Right atrium auricular region (tissue), 2 donors: ENCODE measurements around the gene HOXA2. TPM values are rescaled to one million over a fixed set of nuclear protein-coding genes. Genes with fewer than 3 reads are reported as not detected.

Experiments used
- DNase-seq: peaks from one replicate; pipeline ENCODE4 v3.0.0-alpha.2; 2019; ENCODE audit warnings: low spot score
- H3K27ac ChIP-seq, 2 donors: fragments of 200-600 bp; sonication (generic); 1 replicate in 1 of 2; 2 replicates in 1 of 2; pipeline ENCODE4 v1.5.1; 2016 to 2019
- H3K27me3 ChIP-seq, 2 donors: fragments of 200-600 bp; sonication (generic); one replicate each; pipeline versions ENCODE4 v1.5.1 to v1.6.0; 2017 to 2019
- H3K36me3 ChIP-seq: fragments of 200-600 bp; sonication (generic); one replicate; pipeline ENCODE4 v1.5.1; 2016
- H3K4me1 ChIP-seq, 2 donors: fragments of 200-600 bp; sonication (generic); one replicate each; pipeline versions ENCODE4 v1.5.1 to v1.6.0; 2017 to 2019
- H3K4me3 ChIP-seq, 2 donors: fragments of 200-600 bp; sonication (generic); 1 replicate in 1 of 2; 2 replicates in 1 of 2; pipeline ENCODE4 v1.5.1; 2017 to 2019; ENCODE audit warnings: mild to moderate bottlenecking in 1 of 2, moderate library complexity in 1 of 2
- H3K9me3 ChIP-seq, 2 donors: fragments of 200-600 bp; sonication (generic); one replicate each; pipeline ENCODE4 v1.5.1; 2019
- CTCF ChIP-seq, 2 donors: fragments of 200-600 bp; sonication (generic); IDR thresholded peaks; one replicate each; pipeline ENCODE4 v1.5.1; 2019; ENCODE audit warnings: antibody characterized with exemption in 2 of 2
- total RNA-seq, 2 donors: library from RNA; depleted of rRNA; stranded (reverse); fragments of >200 nt; gene quantifications; one replicate each; pipeline ENCODE4 v1.1.0, GENCODE V29; 2016

The HOXA2 gene
- total RNA-seq, 2 donors from 2014 or later = 0.16 to 0.33 TPM

DNA sequence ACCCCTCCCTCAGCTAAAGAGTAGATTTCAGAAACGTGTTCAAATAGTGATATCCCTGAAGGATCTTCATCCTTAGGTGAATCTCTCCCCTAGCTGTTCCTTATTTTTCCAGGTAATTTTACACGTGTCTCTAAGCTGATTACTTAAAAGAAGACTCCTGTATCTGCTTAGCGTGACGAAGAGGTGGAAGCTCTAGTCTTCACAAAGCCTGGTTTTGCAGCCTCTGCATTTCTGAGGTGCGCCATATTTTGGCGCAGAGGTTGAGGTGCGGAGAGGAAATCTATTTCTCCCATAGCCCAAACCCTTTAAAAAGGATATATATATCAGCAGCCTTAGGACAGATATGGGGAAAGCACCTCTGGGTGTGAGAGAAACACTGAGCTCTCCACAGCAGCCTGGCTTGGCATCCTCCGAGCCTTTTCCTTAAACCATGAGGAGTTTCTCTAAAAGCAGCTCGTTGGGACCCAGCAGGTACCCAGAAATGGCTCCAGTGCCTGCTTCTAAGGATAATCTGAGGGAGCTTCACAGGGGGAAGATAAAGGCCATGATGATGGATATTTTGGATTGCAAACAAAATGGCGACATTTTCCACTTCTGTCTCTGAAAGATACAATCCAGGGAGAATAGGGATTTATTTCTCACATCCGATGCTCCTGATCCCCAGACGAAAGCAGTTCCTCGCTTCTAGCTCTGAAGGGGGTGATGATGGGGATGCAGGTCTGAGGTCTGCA lies 3.0 kb upstream of the HOXA2 start:
- H3K36me3 ChIP-seq = no peaks in the 10 kb centered on the region
- peaks cover 13 to 52% of the 10 kb centered on the region in 2 donors for H3K27me3 ChIP-seq
- DNase-seq = no peak
- TF ChIP-seq CTCF (IDR thresholded peaks at IDR 0.05) = no peak
- no peak overlapping the region for H3K27ac ChIP-seq
- no peaks in the 10 kb centered on the region for H3K9me3 ChIP-seq
- no peak overlapping the region for H3K4me3 ChIP-seq
- peaks cover 0 to 27% of the 10 kb centered on the region in 2 donors for H3K4me1 ChIP-seq

DNA sequence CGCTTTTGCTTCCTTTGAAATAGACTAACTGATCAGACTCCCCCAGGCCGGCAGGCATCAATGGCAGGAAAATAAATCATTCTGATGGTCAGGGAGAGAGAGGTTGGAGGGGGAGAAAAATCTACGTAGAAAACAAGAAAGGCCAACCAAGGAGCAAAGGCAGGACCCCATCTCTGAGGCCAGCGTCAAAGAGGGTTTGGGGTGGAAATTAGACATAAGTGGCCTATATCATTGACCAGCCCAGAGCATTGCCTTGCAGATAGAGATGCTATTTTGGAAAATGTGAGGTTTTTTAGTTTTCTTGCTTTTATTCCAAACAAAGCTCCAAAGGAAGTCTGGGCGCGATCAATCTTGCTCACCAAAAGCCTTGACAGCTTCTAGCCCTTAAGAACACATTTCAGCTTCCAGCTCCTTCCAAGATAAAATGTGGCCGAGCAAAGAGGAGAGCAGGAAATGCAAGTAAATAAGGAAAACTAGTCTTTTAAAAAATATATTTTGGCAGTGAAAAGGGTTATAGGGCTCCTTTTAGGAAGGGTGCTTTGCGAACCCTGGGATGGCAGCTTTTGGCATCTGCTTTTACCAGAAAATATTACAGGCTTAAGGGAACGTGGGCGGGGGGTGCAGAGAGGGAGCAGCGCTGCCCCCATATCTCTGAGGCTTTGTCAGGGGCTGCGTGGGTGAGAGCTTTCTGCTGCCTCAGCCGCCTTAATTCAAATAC lies 2.0 kb upstream of the HOXA2 start:
- no peak overlapping the region for H3K4me3 ChIP-seq
- H3K9me3 ChIP-seq = no peaks in the 10 kb centered on the region
- H3K36me3 ChIP-seq = no peaks in the 10 kb centered on the region
- peaks cover 0 to 25% of the 10 kb centered on the region in 2 donors for H3K4me1 ChIP-seq
- no peak for TF ChIP-seq CTCF (IDR thresholded peaks at IDR 0.05)
- peaks cover 15 to 59% of the 10 kb centered on the region in 2 donors for H3K27me3 ChIP-seq
- no peak for DNase-seq
- no peak overlapping the region for H3K27ac ChIP-seq

DNA sequence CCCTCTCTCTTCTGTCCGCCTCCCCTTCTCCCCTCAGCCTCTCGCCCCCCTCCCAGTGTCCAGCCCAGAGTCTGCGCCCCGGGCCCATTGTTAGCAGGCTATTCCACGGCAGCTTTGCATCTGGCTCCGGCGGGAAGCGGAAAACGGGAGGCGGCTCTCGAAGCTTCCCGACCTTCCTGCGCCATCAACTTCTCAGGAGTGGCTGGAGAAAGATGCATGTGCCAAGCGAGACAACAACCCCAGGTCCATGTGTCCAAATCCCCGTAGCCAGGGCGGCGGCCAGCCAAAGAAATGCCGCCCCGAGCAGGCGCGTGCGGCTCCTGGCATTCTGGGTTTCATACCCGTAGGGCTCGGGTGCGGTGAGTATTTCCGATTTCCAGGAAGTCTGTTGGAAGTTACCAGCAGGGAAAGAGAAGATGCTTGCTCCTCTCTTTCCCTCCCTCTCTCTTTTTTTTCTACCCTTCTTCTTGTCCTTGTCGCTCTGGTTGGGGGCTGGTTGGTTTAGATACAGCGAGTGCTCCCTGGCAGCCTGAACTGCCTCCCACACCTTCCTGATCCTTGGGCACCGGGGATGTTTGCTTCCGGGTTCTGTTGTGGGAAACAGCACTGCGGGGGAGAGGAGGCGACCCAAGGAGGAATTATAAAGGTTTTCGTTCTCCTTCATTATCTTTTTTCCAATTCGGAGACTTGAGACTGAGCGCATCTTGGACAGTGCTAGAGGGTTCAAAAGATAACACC lies 1.2 kb upstream of the HOXA2 start:
- peak overlapping the region; percentile 19 to 32 for H3K4me3 ChIP-seq
- H3K36me3 ChIP-seq = no peaks in the 10 kb centered on the region
- H3K27ac ChIP-seq = peak overlapping the region; percentile 39 to 55
- no peak for TF ChIP-seq CTCF (IDR thresholded peaks at IDR 0.05)
- H3K27me3 ChIP-seq = peaks cover 22 to 67% of the 10 kb centered on the region in 2 donors
- H3K9me3 ChIP-seq = no peaks in the 10 kb centered on the region
- DNase-seq = no peak
- peaks cover 0 to 29% of the 10 kb centered on the region in 2 donors for H3K4me1 ChIP-seq

GRCh38 chr7:27101957-27102580 lies 414 bp downstream of the HOXA2 start:
- peak overlapping the region; percentile 1 to 32 for H3K4me3 ChIP-seq
- H3K27ac ChIP-seq = peak overlapping the region in 1 of 2 donors; percentile 42
- H3K27me3 ChIP-seq = peaks cover 37 to 72% of the 10 kb centered on the region in 2 donors
- H3K36me3 ChIP-seq = no peaks in the 10 kb centered on the region
- TF ChIP-seq CTCF (IDR thresholded peaks at IDR 0.05) = no peak
- H3K4me1 ChIP-seq = peaks cover 0 to 40% of the 10 kb centered on the region in 2 donors
- DNase-seq = no peak
- no peaks in the 10 kb centered on the region for H3K9me3 ChIP-seq

GRCh38 chr7:27101171-27101956 lies 1.1 kb downstream of the HOXA2 start:
- Histone ChIP-seq H3K4me3 (peak overlapping the region in 1 of 2 donors; percentile 32), H3K4me1 (peaks cover 0 to 42% of the 10 kb centered on the region in 2 donors), H3K36me3 (no peaks in the 10 kb centered on the region), H3K27me3 (peaks cover 37 to 70% of the 10 kb centered on the region in 2 donors), H3K27ac (peak overlapping the region in 1 of 2 donors; percentile 33), H3K9me3 (no peaks in the 10 kb centered on the region)
- no peak for TF ChIP-seq CTCF (IDR thresholded peaks at IDR 0.05)
- no peak for DNase-seq
